Astrocyte of the cerebellum (primary cell): ENCODE data around the gene UMAD1.

Experiments used
- DNase-seq: peaks from one replicate; pipeline ENCODE4 v3.0.0-alpha.2; 2011; ENCODE audit warnings: low read depth
- H3K4me3 ChIP-seq: 2 replicates; pipeline ENCODE4 v1.5.1; 2011; ENCODE audit warnings: mild to moderate bottlenecking, low read depth, low read length, moderate library complexity
- CTCF ChIP-seq: IDR thresholded peaks from 2 replicates; pipeline ENCODE4 v1.5.1; 2012; ENCODE audit warnings: low read length, low read depth, moderate library complexity, mild to moderate bottlenecking; ENCODE audit errors: missing control alignments
- in situ Hi-C: cut with HindIII; loops from 2 replicates; pipeline ENCODE4 v1.10.0; 2017; ENCODE audit warnings: low sequenced_read_pairs

Gene UMAD1

GRCh38 chr7:7737674-7738073 is 97.1 kb downstream of the UMAD1 start:
- no peak for TF ChIP-seq CTCF
- in situ Hi-C loops = no loop called here
- no peak for DNase-seq
- H3K4me3 ChIP-seq = no peak overlapping the region

- H3K4me3 ChIP-seq = no peak overlapping the region
- DNase-seq = no peak
- in situ Hi-C loops = no loop called here
- no peak for TF ChIP-seq CTCF
These were observed 97.6 kb downstream of the UMAD1 start for GRCh38 chr7:7738177-7738576.

- no peak overlapping the region for H3K4me3 ChIP-seq
- DNase-seq = no peak
- no peak for TF ChIP-seq CTCF
- in situ Hi-C loops = no loop called here
These were observed 98.1 kb downstream of the UMAD1 start for GRCh38 chr7:7738622-7739021.

GRCh38 chr7:7739204-7740036 is 98.9 kb downstream of the UMAD1 start:
- in situ Hi-C loops = loop anchor here (5.0 kb wide), 1 partner anchor 53 kb away; no protein-coding TSS in a partner anchor
- no peak for DNase-seq

GRCh38 chr7:7740037-7740355 is 99.4 kb downstream of the UMAD1 start:
- no peak for TF ChIP-seq CTCF
- no peak overlapping the region for H3K4me3 ChIP-seq
- DNase-seq = no peak
- in situ Hi-C loops = loop anchor here (5.0 kb wide), 1 partner anchor 52 kb away; no protein-coding TSS in a partner anchor

More at GRCh38 chr7:7739204-7740036, 98.9 kb downstream of the UMAD1 start:
- TF ChIP-seq CTCF = no peak
- no peak overlapping the region for H3K4me3 ChIP-seq

GRCh38 chr7:7742223-7742622 is 101.7 kb downstream of the UMAD1 start:
- in situ Hi-C loops = loop anchor here (5.0 kb wide), 1 partner anchor 50 kb away; no protein-coding TSS in a partner anchor
- H3K4me3 ChIP-seq = no peak overlapping the region
- TF ChIP-seq CTCF = no peak
- DNase-seq = no peak

- in situ Hi-C loops = no loop called here
- no peak overlapping the region for H3K4me3 ChIP-seq
- DNase-seq = no peak
- no peak for TF ChIP-seq CTCF
These were observed 104.7 kb downstream of the UMAD1 start for GRCh38 chr7:7745258-7745657.
